IMR-90 (cell line): ENCODE data around the gene MITD1. TPM values are rescaled to one million over a fixed set of nuclear protein-coding genes. Genes with fewer than 3 reads are reported as not detected.

ENCODE experiments used
- ATAC-seq: fragments of 200-7000 bp; cut with Tn5 transposase; 2 replicates; pipeline ENCODE4 v1.9.1; 2020; ENCODE audit warnings: low read depth, mild to moderate bottlenecking, moderate library complexity
- BruUV-seq: library from RNA; stranded (reverse); fragments of 400-500 nt; replicated peaks from 2 replicates; lab custom pipeline; 2021; lab: Mats Ljungman, UMichigan
- CTCF ChIA-PET: fragments of 300-600 bp; formaldehyde crosslinking; extraction: SDS; loops from one replicate; lab custom pipeline; 2021; ENCODE audit warnings: antibody characterized with exemption; lab: Yijun Ruan, JAX
- POLR2A ChIA-PET: fragments of 300-600 bp; sonication (Branson Sonifier 250); formaldehyde crosslinking; loops from one replicate; lab custom pipeline; 2022; ENCODE audit warnings: antibody characterized with exemption; ENCODE audit not compliant: unreplicated experiment; lab: Charles Lee
- DNase-seq: peaks from one replicate; pipeline ENCODE4 v3.0.0; 2013
- H2AFZ ChIP-seq: replicated peaks from 2 replicates; pipeline ENCODE3; 2013; ENCODE audit warnings: low read length, mild to moderate bottlenecking; ENCODE audit not compliant: poor library complexity
- H2AK5ac ChIP-seq: 2 replicates; pipeline ENCODE4 v1.6.1; 2013; ENCODE audit warnings: low read depth, low read length, inconsistent platforms
- H2AK9ac ChIP-seq: replicated peaks from 2 replicates; pipeline ENCODE3; 2013; ENCODE audit warnings: mild to moderate bottlenecking, low read depth, low read length, moderate library complexity; ENCODE audit not compliant: poor library complexity
- H2BK120ac ChIP-seq: 2 replicates; pipeline ENCODE4 v1.6.1; 2013; ENCODE audit warnings: low read depth, low read length, inconsistent platforms
- H2BK15ac ChIP-seq: 3 replicates; pipeline ENCODE4 v1.6.1; 2013; ENCODE audit warnings: low read depth, low read length, inconsistent platforms
- H2BK20ac ChIP-seq: 2 replicates; pipeline ENCODE4 v1.6.1; 2013; ENCODE audit warnings: low read depth, mild to moderate bottlenecking, inconsistent platforms, low read length, moderate library complexity
- H2BK5ac ChIP-seq: 2 replicates; pipeline ENCODE4 v1.6.1; 2013; ENCODE audit warnings: mild to moderate bottlenecking, low read depth, low read length, inconsistent platforms; ENCODE audit not compliant: poor library complexity, severe bottlenecking
- H3K14ac ChIP-seq: replicated peaks from 2 replicates; pipeline ENCODE4 v1.6.1; 2013; ENCODE audit warnings: low read depth, low read length, inconsistent platforms
- H3K18ac ChIP-seq: 2 replicates; pipeline ENCODE4 v1.6.1; 2013; ENCODE audit warnings: low read depth, low read length, control low read depth
- H3K23ac ChIP-seq: 2 replicates; pipeline ENCODE4 v1.6.1; 2013; ENCODE audit warnings: low read depth, low read length, inconsistent platforms
- H3K27ac ChIP-seq: 2 replicates; pipeline ENCODE4 v1.5.1; 2013; ENCODE audit warnings: mild to moderate bottlenecking, control low read depth, low read length; ENCODE audit not compliant: insufficient read depth
- H3K27me3 ChIP-seq: 2 replicates; pipeline ENCODE4 v1.6.1; 2013; ENCODE audit warnings: low read length; ENCODE audit not compliant: control insufficient read depth, insufficient read depth
- H3K36me3 ChIP-seq: 2 replicates; pipeline ENCODE4 v1.6.1; 2013; ENCODE audit warnings: low read length, mixed read lengths; ENCODE audit not compliant: control insufficient read depth, insufficient read depth
- H3K4ac ChIP-seq: 2 replicates; pipeline ENCODE4 v1.6.1; 2013; ENCODE audit warnings: low read depth, low read length, inconsistent platforms
- H3K4me1 ChIP-seq: 2 replicates; pipeline ENCODE4 v1.6.1; 2013; ENCODE audit warnings: low read length, mixed read lengths; ENCODE audit not compliant: control insufficient read depth, insufficient read depth
- H3K4me2 ChIP-seq: 2 replicates; pipeline ENCODE4 v1.6.1; 2013; ENCODE audit warnings: low read depth, mild to moderate bottlenecking, control low read depth, low read length, moderate library complexity
- H3K4me3 ChIP-seq: 2 replicates; pipeline ENCODE4 v1.5.1; 2013; ENCODE audit warnings: low read depth, mild to moderate bottlenecking, control low read depth, low read length, moderate library complexity; ENCODE audit not compliant: insufficient read depth
- H3K56ac ChIP-seq: 2 replicates; pipeline ENCODE4 v1.6.1; 2013; ENCODE audit warnings: low read length, inconsistent platforms; ENCODE audit not compliant: insufficient read depth; ENCODE audit errors: extremely low read depth
- H3K79me1 ChIP-seq, 2 experiments: 2 replicates each; pipeline ENCODE4 v1.6.1; 2013; ENCODE audit warnings: low read length in 2 of 2, inconsistent platforms in 1 of 2, low read depth in 1 of 2
- H3K9ac ChIP-seq: 2 replicates; pipeline ENCODE4 v1.6.1; 2013; ENCODE audit warnings: low read depth, low read length, control low read depth
- H3K9me1 ChIP-seq: 2 replicates; pipeline ENCODE4 v1.6.1; 2013; ENCODE audit warnings: low read length, inconsistent platforms; ENCODE audit not compliant: insufficient read depth
- H3K9me3 ChIP-seq: 2 replicates; pipeline ENCODE4 v1.6.1; 2013; ENCODE audit warnings: low read length; ENCODE audit not compliant: control insufficient read depth, insufficient read depth
- H4K20me1 ChIP-seq: 2 replicates; pipeline ENCODE4 v1.6.1; 2013; ENCODE audit warnings: low read length, inconsistent platforms; ENCODE audit not compliant: insufficient read depth
- H4K5ac ChIP-seq: 2 replicates; pipeline ENCODE4 v1.6.1; 2013; ENCODE audit warnings: mild to moderate bottlenecking, low read depth, low read length, control low read depth
- H4K8ac ChIP-seq, 2 experiments: 2 replicates each; pipeline ENCODE4 v1.6.1; 2013; ENCODE audit warnings: low read depth in 2 of 2, low read length in 2 of 2, control low read depth in 1 of 2, inconsistent platforms in 1 of 2
- H4K91ac ChIP-seq: 2 replicates; pipeline ENCODE4 v1.6.1; 2013; ENCODE audit warnings: low read depth, low read length, inconsistent platforms; ENCODE audit not compliant: insufficient read depth
- CEBPB ChIP-seq: IDR thresholded peaks from 2 replicates; pipeline ENCODE4 v1.6.1; 2012; ENCODE audit warnings: low read depth, low read length, improper control_type of control experiment
- ELK1 ChIP-seq: fragments of 150-350 bp; IDR thresholded peaks from 2 replicates; pipeline ENCODE4 v1.6.1; 2016; ENCODE audit warnings: low read depth, mild to moderate bottlenecking, low read length, moderate library complexity, borderline replicate concordance
- FOS ChIP-seq: fragments of 150-350 bp; IDR thresholded peaks from 2 replicates; pipeline ENCODE4 v1.6.1; 2016; ENCODE audit warnings: low read depth, low read length
- MXI1 ChIP-seq: IDR thresholded peaks from 2 replicates; pipeline ENCODE4 v1.6.1; 2012; ENCODE audit warnings: low read depth, mild to moderate bottlenecking, low read length, moderate library complexity, borderline replicate concordance
- RCOR1 ChIP-seq: IDR thresholded peaks from 2 replicates; pipeline ENCODE4 v1.6.1; 2012; ENCODE audit warnings: mild to moderate bottlenecking, low read length, improper control_type of control experiment; ENCODE audit not compliant: insufficient replicate concordance
- SMC3 ChIP-seq: fragments of 150-350 bp; IDR thresholded peaks from 2 replicates; pipeline ENCODE4 v1.6.1; 2016; ENCODE audit warnings: low read depth, mild to moderate bottlenecking, antibody characterized with exemption, low read length, moderate library complexity
- WGBS, 2 experiments: methylation state at CpG; one replicate each; pipeline versions ENCODE4 v1.1.5 to v1.1.7; 2013; ENCODE audit warnings: missing lambda C conversion rate in 2 of 2; ENCODE audit not compliant: insufficient read length in 1 of 2; ENCODE audit errors: extremely low coverage in 2 of 2; 5-methylcytosine and 5-hydroxymethylcytosine counted together
- dilution Hi-C: fragments of 300-500 bp; cut with HindIII; formaldehyde crosslinking; loops from one replicate; pipeline ENCODE4 v1.14.3; 2018; ENCODE audit warnings: low sequenced_read_pairs; ENCODE audit not compliant: unreplicated experiment
- in situ Hi-C: fragments of 300-500 bp; cut with MboI; formaldehyde crosslinking; loops from 3 replicates; pipeline ENCODE4 v1.14.3; 2019; ENCODE audit warnings: low sequenced_read_pairs, inconsistent platforms, mixed read lengths
- intact Hi-C: fragments of 100-400 bp; cut with micrococcal nuclease; formaldehyde crosslinking; loops from 2 replicates; pipeline ENCODE4 v1.10.0; 2022
- polyA plus RNA-seq, 3 experiments: library from polyadenylated mRNA; depleted of rRNA; stranded (reverse); fragments of >200 nt; gene quantifications; 2 replicates each; pipeline ENCODE4 v1.2.3, GENCODE V29; 2012; ENCODE audit warnings: low replicate concordance in 1 of 3
- total RNA-seq: library from RNA; depleted of rRNA; stranded (reverse); fragments of >200 nt; gene quantifications from 2 replicates; pipeline ENCODE4 v1.2.3, GENCODE V29; 2012

MITD1 gene
- total and polyA plus RNA-seq, 2 of the 4 experiments (the other 2 are of a cell fraction) = 4.3 to 18.7 TPM

- Histone ChIP-seq H3K9me1 (no peaks in the 10 kb centered on the region; the same call in 1 of the 2 replicates), H4K20me1 (no peaks in the 10 kb centered on the region), H3K36me3 (peaks cover 11% of the 10 kb centered on the region), H3K4ac (no peak overlapping the region), H3K27me3 (no peaks in the 10 kb centered on the region), H3K27ac (no peak overlapping the region), H3K23ac (no peak overlapping the region), H2BK5ac (no peak overlapping the region), H3K56ac (no peak overlapping the region), H2BK120ac (no peak overlapping the region), H3K4me2 (no peak overlapping the region), H4K8ac (no peak overlapping the region), H3K4me1 (no peaks in the 10 kb centered on the region), H3K14ac (no peak overlapping the region), H4K5ac (no peak overlapping the region), H3K4me3 (no peak overlapping the region), H4K91ac (no peak overlapping the region), H2AFZ (no peak overlapping the region), H2AK9ac (no peak overlapping the region), H2BK15ac (no peak overlapping the region), H2BK20ac (no peak overlapping the region), H3K18ac (no peak overlapping the region), H3K9ac (no peak overlapping the region), H3K79me1 (peaks cover 15 to 24% of the 10 kb centered on the region in 2 experiments; a peak in 3 of 4 replicates), H2AK5ac (no peak overlapping the region), H3K9me3 (no peaks in the 10 kb centered on the region)
- DNase-seq (no peak), ATAC-seq (no peak)
- no peak for TF ChIP-seq SMC3
- no peak for TF ChIP-seq CEBPB
- no peak for TF ChIP-seq RCOR1
- TF ChIP-seq MXI1 = no peak
- TF ChIP-seq ELK1 = no peak
- TF ChIP-seq FOS = no peak
- intact Hi-C loops (no loop called here), dilution Hi-C loops (no loop called here), in situ Hi-C loops (loop anchor here (10.0 kb wide), 2 partner anchors 146 to 286 kb away; partner anchors contain the start of genes EIF5B and TXNDC9)
- no CpG with 5 or more reads among the region's 3 CpGs for WGBS, 2 experiments
- POLR2A ChIA-PET = no interaction called here
- no TSS peak for BruUV-seq
- CTCF ChIA-PET = interaction anchor here (0.6 kb wide), 1 partner anchor 554 kb away, joined by 4 read pairs; no protein-coding TSS in a partner anchor
Measured at GRCh38 chr2:99188357-99188756, 7.5 kb upstream of the MITD1 start.
